Heart left ventricle (tissue), 13 donors: ENCODE measurements around the gene KIRREL3.

ENCODE experiments used
- CTCF ChIP-seq, 12 donors: fragments of 200-600 bp; sonication (generic) in 4 of 12; IDR thresholded peaks; one replicate each; pipeline versions ENCODE4 v1.5.0 to v1.8.0; 2018 to 2022; ENCODE audit warnings: antibody characterized with exemption in 12 of 12, mild to moderate bottlenecking in 5 of 12
- POLR2A ChIP-seq, 2 donors: fragments of 450-650 bp; IDR thresholded peaks; one replicate each; pipeline ENCODE4 v1.6.1; 2017; ENCODE audit warnings: antibody characterized with exemption in 2 of 2, mild to moderate bottlenecking in 2 of 2, moderate library complexity in 2 of 2
- donor health status: ischemic (EF 13 %, LVEDD 7.1; RV severe dilation, severe dysfunction).
- donor health status: DM: no; HTN: yes; CAD: no.
- donor health status: DM: no; HTN: no; CAD: no.
- donor health status: ischemic (EF 25% LVEDD 6.9; RV normal size, moderate dysfunction).
- donor health status: ischemic (EF 25% LVEDD 5.7; RV mildly dilated, moderate dysfunction).
- donor health status: ischemic (EF 35%, LVEDD 5.7; RV mildly dilated, moderate dysfunction).
- donor health status: nonischemic (EF 11% LVEDD 7.7; RV severe dilation, severe dysfunction).
- donor health status: DM: yes; HTN: yes; CAD: no.
- donor health status: PGD.
- donor health status: ischemic (EF 29% LVEDD 5.4; RV normal size, mild dysfunction).
- donor health status: nonischemic (EF 23%, LVEDD 6.1; RV moderate dilation, normal function).

- TF ChIP-seq CTCF (IDR thresholded peaks at IDR 0.05) (no peak), POLR2A (IDR thresholded peaks at IDR 0.05) (no peak)
Observed at GRCh38 chr11:126673319-126673718, 327.3 kb downstream of the KIRREL3 start.
